WERI-Rb-1 (cell line): ENCODE measurements around the gene INHBE.

Experiments used
- DNase-seq: peaks from one replicate; pipeline ENCODE4 v3.0.0-alpha.2; 2020
- H3K27ac ChIP-seq: fragments of 250-450 bp; sonication (Bioruptor Pico); 2 replicates; pipeline ENCODE4 v1.5.1; 2020; ENCODE audit warnings: mild to moderate bottlenecking, moderate library complexity
- H3K27me3 ChIP-seq: fragments of 250-450 bp; sonication (Bioruptor Pico); 2 replicates; pipeline ENCODE4 v1.5.1; 2021; ENCODE audit warnings: mild to moderate bottlenecking, low read depth, moderate library complexity; ENCODE audit not compliant: insufficient read depth, severe bottlenecking
- H3K36me3 ChIP-seq: fragments of 250-450 bp; sonication (Bioruptor Pico); 2 replicates; pipeline ENCODE4 v1.5.1; 2020; ENCODE audit warnings: mild to moderate bottlenecking, moderate library complexity
- H3K4me3 ChIP-seq: 2 replicates; pipeline ENCODE4 v1.5.1; 2011; ENCODE audit warnings: low read depth, mild to moderate bottlenecking, control low read depth, low read length
- H3K9me3 ChIP-seq: fragments of 250-450 bp; sonication (Bioruptor Pico); 2 replicates; pipeline ENCODE4 v1.5.1; 2021; ENCODE audit warnings: mild to moderate bottlenecking, moderate library complexity; ENCODE audit not compliant: severe bottlenecking
- TF ChIP-seq, protein P1 (sequence below): IDR thresholded peaks from 2 replicates; pipeline ENCODE4 v1.5.1; 2011; ENCODE audit warnings: low read depth, mild to moderate bottlenecking, control low read depth, inconsistent platforms, low read length

INHBE gene

DNA sequence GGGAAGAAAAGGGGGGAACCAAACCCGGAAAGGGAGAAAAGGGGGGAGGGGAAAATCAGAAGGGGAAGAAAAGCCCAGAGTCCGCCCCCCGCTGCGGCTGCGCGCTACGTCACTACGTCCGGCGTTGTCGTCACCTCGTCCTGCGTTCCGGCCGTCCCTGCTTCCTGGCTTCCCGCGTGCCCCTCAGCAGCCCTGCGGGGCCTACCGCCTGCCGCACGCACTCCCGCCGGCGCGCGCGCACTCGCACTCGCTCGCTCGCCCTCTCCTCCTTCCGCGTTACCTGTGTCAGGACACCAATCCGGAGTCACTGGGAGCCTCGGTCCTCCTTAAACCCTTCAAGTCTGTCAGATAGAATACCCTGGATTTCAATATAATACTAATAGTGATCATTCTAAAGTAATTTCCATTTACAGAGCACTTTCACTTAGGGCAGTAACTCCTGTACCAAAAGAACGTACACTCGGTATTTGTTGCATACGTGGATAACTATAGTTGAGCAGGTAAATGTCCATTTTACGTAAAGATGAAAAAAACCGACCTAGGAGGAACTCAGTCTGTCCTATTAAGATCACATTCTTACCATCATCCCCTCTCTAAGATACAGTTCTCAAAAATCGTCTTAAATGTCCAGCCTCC lies 24.1 kb upstream of the INHBE start, which contains the start of gene R3HDM2:
R3HDM2 (minus strand) TSS at position 113 of the 636 bp plus-strand sequence. CDS start 120,615 bp downstream, outside the sequence.
- Histone ChIP-seq H3K27ac (peak within 1 kb of the TSS; percentile 84), H3K27me3 (no peaks in the 10 kb centered on the region), H3K9me3 (no peaks in the 10 kb centered on the region), H3K4me3 (peak within 1 kb of the TSS; percentile 64), H3K36me3 (no peaks in the 10 kb centered on the region)
- TF ChIP-seq, protein P1, sequence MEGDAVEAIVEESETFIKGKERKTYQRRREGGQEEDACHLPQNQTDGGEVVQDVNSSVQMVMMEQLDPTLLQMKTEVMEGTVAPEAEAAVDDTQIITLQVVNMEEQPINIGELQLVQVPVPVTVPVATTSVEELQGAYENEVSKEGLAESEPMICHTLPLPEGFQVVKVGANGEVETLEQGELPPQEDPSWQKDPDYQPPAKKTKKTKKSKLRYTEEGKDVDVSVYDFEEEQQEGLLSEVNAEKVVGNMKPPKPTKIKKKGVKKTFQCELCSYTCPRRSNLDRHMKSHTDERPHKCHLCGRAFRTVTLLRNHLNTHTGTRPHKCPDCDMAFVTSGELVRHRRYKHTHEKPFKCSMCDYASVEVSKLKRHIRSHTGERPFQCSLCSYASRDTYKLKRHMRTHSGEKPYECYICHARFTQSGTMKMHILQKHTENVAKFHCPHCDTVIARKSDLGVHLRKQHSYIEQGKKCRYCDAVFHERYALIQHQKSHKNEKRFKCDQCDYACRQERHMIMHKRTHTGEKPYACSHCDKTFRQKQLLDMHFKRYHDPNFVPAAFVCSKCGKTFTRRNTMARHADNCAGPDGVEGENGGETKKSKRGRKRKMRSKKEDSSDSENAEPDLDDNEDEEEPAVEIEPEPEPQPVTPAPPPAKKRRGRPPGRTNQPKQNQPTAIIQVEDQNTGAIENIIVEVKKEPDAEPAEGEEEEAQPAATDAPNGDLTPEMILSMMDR = no peak
- DNase-seq = peak; percentile 98

DNA sequence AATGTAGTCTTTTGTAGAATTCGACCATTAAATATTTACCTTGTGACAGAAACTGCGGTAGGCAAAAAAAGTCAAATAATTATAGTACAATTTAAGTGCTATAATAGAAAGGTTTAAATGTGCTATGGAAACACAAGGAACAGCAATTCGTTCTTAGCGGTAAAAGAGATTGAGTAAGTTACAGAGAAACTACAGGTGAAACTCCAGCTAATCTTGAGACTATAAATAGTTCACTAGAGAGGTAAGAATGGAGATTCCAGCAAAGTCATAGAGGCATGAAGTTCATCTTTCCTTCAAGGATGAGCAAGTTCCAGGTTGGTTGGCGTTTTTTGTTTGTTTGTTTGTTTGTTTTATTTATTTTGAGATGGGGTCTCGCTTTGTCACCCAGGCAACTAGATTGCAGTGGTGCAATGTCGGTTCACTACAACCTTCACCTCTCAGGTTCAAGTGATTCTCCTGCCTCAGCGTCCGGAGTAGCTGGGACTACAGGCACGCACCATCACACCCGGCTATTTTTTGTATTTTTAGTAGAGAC lies 23.4 kb upstream of the INHBE start:
- Histone ChIP-seq H3K27me3 (no peaks in the 10 kb centered on the region), H3K27ac (peak overlapping the region; percentile 80), H3K36me3 (no peaks in the 10 kb centered on the region), H3K9me3 (no peaks in the 10 kb centered on the region), H3K4me3 (peak overlapping the region; percentile 64)
- TF ChIP-seq, protein P1 = no peak
- no peak for DNase-seq

DNA sequence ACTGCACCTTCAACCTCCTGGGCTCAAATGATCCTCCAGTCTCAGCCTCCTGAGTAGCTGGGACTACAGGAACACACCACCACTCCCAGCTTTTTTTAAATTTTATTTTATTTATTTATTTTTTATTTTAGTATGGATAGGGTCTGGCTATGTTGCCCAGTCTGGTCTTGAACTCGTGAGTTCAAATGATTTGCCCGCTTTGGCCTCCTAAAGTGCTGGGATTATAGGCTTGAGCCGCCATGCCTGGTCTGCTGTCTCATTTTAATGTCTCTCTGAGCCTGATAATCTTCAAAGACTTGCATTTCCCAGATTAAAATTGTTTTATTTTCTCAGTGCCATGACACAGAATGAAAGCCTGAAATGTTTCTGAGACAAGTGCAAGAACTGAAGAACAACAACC lies 21.7 kb upstream of the INHBE start:
- no peaks in the 10 kb centered on the region for H3K27me3 ChIP-seq
- no peaks in the 10 kb centered on the region for H3K9me3 ChIP-seq
- no peaks in the 10 kb centered on the region for H3K36me3 ChIP-seq
- TF ChIP-seq, protein P1 = no peak
- DNase-seq = no peak
- H3K4me3 ChIP-seq = no peak overlapping the region
- H3K27ac ChIP-seq = no peak overlapping the region

DNA sequence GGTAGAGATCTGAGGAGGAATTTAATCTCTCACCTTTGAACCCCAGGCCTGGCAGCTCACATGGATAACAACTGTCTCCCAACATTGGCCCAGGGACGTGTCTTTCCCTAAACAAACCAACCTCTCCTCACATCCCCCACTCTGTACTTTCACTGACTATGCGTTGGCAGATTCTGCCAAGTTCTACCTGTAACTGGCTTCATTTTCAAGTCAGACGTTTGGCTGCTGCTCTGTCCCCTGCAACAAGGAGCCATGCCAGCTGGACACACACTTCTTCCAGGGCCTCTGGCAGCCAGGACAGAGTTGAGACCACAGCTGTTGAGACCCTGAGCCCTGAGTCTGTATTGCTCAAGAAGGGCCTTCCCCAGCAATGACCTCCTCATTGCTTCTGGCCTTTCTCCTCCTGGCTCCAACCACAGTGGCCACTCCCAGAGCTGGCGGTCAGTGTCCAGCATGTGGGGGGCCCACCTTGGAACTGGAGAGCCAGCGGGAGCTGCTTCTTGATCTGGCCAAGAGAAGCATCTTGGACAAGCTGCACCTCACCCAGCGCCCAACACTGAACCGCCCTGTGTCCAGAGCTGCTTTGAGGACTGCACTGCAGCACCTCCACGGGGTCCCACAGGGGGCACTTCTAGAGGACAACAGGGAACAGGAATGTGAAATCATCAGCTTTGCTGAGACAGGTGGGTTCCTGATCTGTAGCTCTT lies 20.4 kb upstream of the INHBE start, which contains the start of gene INHBC:
INHBC (plus strand) TSS at position 268 of the 707 bp plus-strand sequence; CDS start at position 371, 103 bp downstream.
- no peaks in the 10 kb centered on the region for H3K36me3 ChIP-seq
- no peak for DNase-seq
- TF ChIP-seq, protein P1 = no peak
- H3K27me3 ChIP-seq = no peaks in the 10 kb centered on the region
- H3K27ac ChIP-seq = no peak within 1 kb of the TSS
- no peak within 1 kb of the TSS for H3K4me3 ChIP-seq
- H3K9me3 ChIP-seq = no peaks in the 10 kb centered on the region

DNA sequence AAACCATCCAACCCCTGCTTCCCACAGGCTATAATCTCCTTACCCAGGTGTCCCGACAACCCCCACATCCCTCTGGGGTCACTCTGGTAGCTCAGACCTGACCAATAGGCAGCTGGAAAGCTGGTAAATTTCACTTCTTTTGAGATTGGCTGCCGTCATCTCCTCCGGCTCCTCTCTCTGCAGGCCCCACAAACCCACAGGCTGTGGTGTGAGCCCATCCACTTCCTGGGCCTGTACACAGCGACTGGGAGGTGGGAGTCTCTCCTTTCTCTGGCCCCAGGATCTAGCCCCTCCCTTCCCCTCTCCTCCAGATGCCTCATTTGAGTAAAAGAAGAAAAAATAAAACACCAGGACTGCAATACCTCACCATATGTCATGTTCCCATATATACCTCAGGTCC lies 19.8 kb upstream of the INHBE start:
- TF ChIP-seq, protein P1 = no peak

More for the DNA sequence above, 19.8 kb upstream of the INHBE start:
- DNase-seq = no peak
- no peaks in the 10 kb centered on the region for H3K36me3 ChIP-seq
- no peaks in the 10 kb centered on the region for H3K9me3 ChIP-seq
- no peak overlapping the region for H3K27ac ChIP-seq
- H3K4me3 ChIP-seq = no peak overlapping the region
- H3K27me3 ChIP-seq = no peaks in the 10 kb centered on the region
